ENCODE measurements around the gene GLRX3. TPM values are rescaled to one million over a fixed set of nuclear protein-coding genes. Genes with fewer than 3 reads are reported as not detected.

The GLRX3 gene
- total RNA-seq, 2 donors from 2014 or later, result 38.9 to 49.5 TPM

GRCh38 chr10:130137090-130137448, 878 bp downstream of the GLRX3 start:
- Histone ChIP-seq H3K4me3 (peak overlapping the region; percentile 88 to 98), H3K9me3 (no peaks in the 10 kb centered on the region), H3K27ac (peak overlapping the region; percentile 78 to 85), H3K4me1 (peaks cover 0 to 51% of the 10 kb centered on the region in 2 donors), H3K36me3 (no peaks in the 10 kb centered on the region), H3K27me3 (no peaks in the 10 kb centered on the region)
- DNase-seq (ENCODE audit: low spot score), result no peak
- no peak for TF ChIP-seq CTCF (IDR thresholded peaks at IDR 0.05)

GRCh38 chr10:130137659-130138478, 1.7 kb downstream of the GLRX3 start:
- TF ChIP-seq CTCF (IDR thresholded peaks at IDR 0.05), result no peak
- H3K36me3 ChIP-seq, result no peaks in the 10 kb centered on the region
- H3K27me3 ChIP-seq, result no peaks in the 10 kb centered on the region
- no peak for DNase-seq (ENCODE audit: low spot score)
- peaks cover 0 to 59% of the 10 kb centered on the region in 2 donors for H3K4me1 ChIP-seq
- H3K9me3 ChIP-seq, result no peaks in the 10 kb centered on the region
- no peak overlapping the region for H3K27ac ChIP-seq
- H3K4me3 ChIP-seq, result peak overlapping the region; percentile 88 to 98

- H3K4me1 ChIP-seq, result peaks cover 0 to 62% of the 10 kb centered on the region in 2 donors
- no peak overlapping the region for H3K27ac ChIP-seq
- H3K36me3 ChIP-seq, result no peaks in the 10 kb centered on the region
- H3K4me3 ChIP-seq, result no peak overlapping the region
- H3K27me3 ChIP-seq, result no peaks in the 10 kb centered on the region
- H3K9me3 ChIP-seq, result no peaks in the 10 kb centered on the region
- no peak for DNase-seq (ENCODE audit: low spot score)
- TF ChIP-seq CTCF (IDR thresholded peaks at IDR 0.05), result no peak
These were observed 2.3 kb downstream of the GLRX3 start for GRCh38 chr10:130138479-130138866.

- DNase-seq (ENCODE audit: low spot score), result no peak
- Histone ChIP-seq H3K27ac (no peak overlapping the region), H3K27me3 (no peaks in the 10 kb centered on the region), H3K9me3 (no peaks in the 10 kb centered on the region), H3K4me1 (peaks cover 0 to 62% of the 10 kb centered on the region in 2 donors), H3K36me3 (no peaks in the 10 kb centered on the region), H3K4me3 (no peak overlapping the region)
- TF ChIP-seq CTCF (IDR thresholded peaks at IDR 0.05), result no peak
These were observed 4.2 kb downstream of the GLRX3 start for GRCh38 chr10:130140425-130140824.

- DNase-seq (ENCODE audit: low spot score), result no peak
- no peak overlapping the region for H3K27ac ChIP-seq
- no peaks in the 10 kb centered on the region for H3K27me3 ChIP-seq
- peaks cover 0 to 56% of the 10 kb centered on the region in 2 donors for H3K4me1 ChIP-seq
- no peaks in the 10 kb centered on the region for H3K9me3 ChIP-seq
- TF ChIP-seq CTCF (IDR thresholded peaks at IDR 0.05), result no peak
- no peak overlapping the region for H3K4me3 ChIP-seq
- H3K36me3 ChIP-seq, result peaks cover 4% of the 10 kb centered on the region
These were observed 4.8 kb downstream of the GLRX3 start for GRCh38 chr10:130141038-130141437.

GRCh38 chr10:130141460-130141859, 5.3 kb downstream of the GLRX3 start:
- no peaks in the 10 kb centered on the region for H3K27me3 ChIP-seq
- no peak for TF ChIP-seq CTCF (IDR thresholded peaks at IDR 0.05)
- DNase-seq (ENCODE audit: low spot score), result no peak
- H3K4me3 ChIP-seq, result no peak overlapping the region
- peaks cover 0 to 56% of the 10 kb centered on the region in 2 donors for H3K4me1 ChIP-seq
- H3K36me3 ChIP-seq, result peaks cover 9% of the 10 kb centered on the region
- H3K9me3 ChIP-seq, result no peaks in the 10 kb centered on the region
- H3K27ac ChIP-seq, result no peak overlapping the region
